Neural cell (in vitro differentiated cells): ENCODE data around the gene EML5. TPM values are rescaled to one million over a fixed set of nuclear protein-coding genes. Genes with fewer than 3 reads are reported as not detected.

ENCODE experiments used
- H2AFZ ChIP-seq: fragments of 200-600, 300-800 bp; sonication (generic), shearing (Covaris generic); 2 replicates; pipeline ENCODE4 v1.6.0; 2014; ENCODE audit warnings: low read depth, mild to moderate bottlenecking, antibody characterized with exemption, low read length, moderate library complexity
- H3F3A ChIP-seq: fragments of 200-600 bp; shearing (Covaris generic); 2 replicates; pipeline ENCODE4 v1.6.1; 2016; ENCODE audit warnings: mild to moderate bottlenecking, moderate library complexity, mixed read lengths, antibody characterized with exemption, low read length; ENCODE audit not compliant: insufficient read depth, poor library complexity, severe bottlenecking
- H3K27ac ChIP-seq: fragments of 200-600, 300-800 bp; sonication (generic), shearing (Covaris generic); 2 replicates; pipeline ENCODE4 v1.5.1; 2014; ENCODE audit warnings: mild to moderate bottlenecking, low read length, moderate library complexity
- H3K27me3 ChIP-seq: fragments of 300-800, 200-600 bp; sonication (generic), shearing (Covaris generic); 2 replicates; pipeline ENCODE4 v1.6.0; 2014; ENCODE audit warnings: mild to moderate bottlenecking, low read depth, low read length, moderate library complexity; ENCODE audit not compliant: insufficient read depth
- H3K36me3 ChIP-seq: fragments of 300-800, 200-600 bp; sonication (generic), shearing (Covaris generic); 2 replicates; pipeline ENCODE4 v1.5.1; 2014; ENCODE audit warnings: mild to moderate bottlenecking, antibody characterized with exemption, low read length, moderate library complexity; ENCODE audit not compliant: insufficient read depth
- H3K4me2 ChIP-seq: fragments of 300-800, 200-600 bp; sonication (generic), shearing (Covaris generic); 2 replicates; pipeline ENCODE4 v1.6.0; 2014; ENCODE audit warnings: mild to moderate bottlenecking, low read length
- H3K4me3 ChIP-seq: fragments of 300-800, 200-600 bp; sonication (generic), shearing (Covaris generic); 2 replicates; pipeline ENCODE4 v1.5.1; 2014; ENCODE audit warnings: mild to moderate bottlenecking, low read length, moderate library complexity
- H3K79me2 ChIP-seq: fragments of 200-600 bp; shearing (Covaris generic); replicated peaks from 2 replicates; pipeline ENCODE4 v1.6.0; 2014; ENCODE audit warnings: mild to moderate bottlenecking, low read length, moderate library complexity; ENCODE audit not compliant: insufficient read depth
- H3K9ac ChIP-seq: fragments of 300-800, 200-600 bp; sonication (generic), shearing (Covaris generic); 2 replicates; pipeline ENCODE4 v1.6.1; 2016; ENCODE audit warnings: mild to moderate bottlenecking, low read length, mixed read lengths
- H3K9me2 ChIP-seq: fragments of 200-600 bp; shearing (Covaris generic); 2 replicates; pipeline ENCODE4 v1.6.1; 2016; ENCODE audit warnings: mild to moderate bottlenecking, low read length, mixed read lengths; ENCODE audit not compliant: insufficient read depth
- H3K9me3 ChIP-seq: fragments of 200-600, 300-800 bp; sonication (generic), shearing (Covaris generic); 2 replicates; pipeline ENCODE4 v1.6.1; 2016; ENCODE audit warnings: mild to moderate bottlenecking, mixed run types, low read length, moderate library complexity, mixed read lengths
- H4K20me1 ChIP-seq: fragments of 200-600 bp; shearing (Covaris generic); 2 replicates; pipeline ENCODE4 v1.6.1; 2016; ENCODE audit warnings: mild to moderate bottlenecking, mixed run types; ENCODE audit not compliant: insufficient read depth
- EP300 ChIP-seq: fragments of 450-650 bp; conservative IDR thresholded peaks from 2 replicates; pipeline ENCODE4 v1.6.1; 2014; ENCODE audit warnings: antibody characterized with exemption, mild to moderate bottlenecking, moderate library complexity; ENCODE audit not compliant: poor library complexity, severe bottlenecking
- EZH2 ChIP-seq: fragments of 200-600, 300-800 bp; shearing (Covaris generic), sonication (generic); IDR thresholded peaks from 2 replicates; pipeline ENCODE4 v1.6.1; 2014; ENCODE audit warnings: antibody characterized with exemption, low read length, borderline replicate concordance, mild to moderate bottlenecking; ENCODE audit not compliant: insufficient read depth, poor library complexity, severe bottlenecking
- MXI1 ChIP-seq: fragments of 450-650 bp; conservative IDR thresholded peaks from 2 replicates; pipeline ENCODE4 v1.6.1; 2014; ENCODE audit warnings: antibody characterized with exemption, mild to moderate bottlenecking; ENCODE audit not compliant: poor library complexity, severe bottlenecking
- POLR2AphosphoS5 ChIP-seq: IDR thresholded peaks from 2 replicates; pipeline ENCODE4 v1.6.1; 2012
- RAD21 ChIP-seq: fragments of 450-650 bp; conservative IDR thresholded peaks from 2 replicates; pipeline ENCODE4 v1.6.1; 2014; ENCODE audit warnings: antibody characterized with exemption, mild to moderate bottlenecking, moderate library complexity
- SMC3 ChIP-seq: fragments of 450-650 bp; conservative IDR thresholded peaks from 2 replicates; pipeline ENCODE4 v1.6.1; 2014; ENCODE audit warnings: antibody characterized with exemption, mild to moderate bottlenecking, moderate library complexity; ENCODE audit not compliant: poor library complexity
- TAF1 ChIP-seq: IDR thresholded peaks from 2 replicates; pipeline ENCODE4 v1.6.1; 2012; ENCODE audit warnings: low read depth
- polyA plus RNA-seq: library from polyadenylated mRNA; depleted of rRNA; stranded (reverse); fragments of >200 nt; gene quantifications from 2 replicates; pipeline ENCODE4 v1.2.3, GENCODE V29; 2014
- TF ChIP-seq, protein P1 (sequence below): fragments of 450-650 bp; IDR thresholded peaks from 2 replicates; pipeline ENCODE4 v1.5.1; 2014; ENCODE audit warnings: antibody characterized with exemption, mild to moderate bottlenecking, moderate library complexity; ENCODE audit not compliant: poor library complexity, severe bottlenecking
- TF ChIP-seq, protein P2 (sequence below): IDR thresholded peaks from 2 replicates; pipeline ENCODE4 v1.6.1; 2012; ENCODE audit warnings: borderline replicate concordance

Gene EML5
- polyA plus RNA-seq, 1 donor from 2014 or later, result 27.5 TPM

DNA sequence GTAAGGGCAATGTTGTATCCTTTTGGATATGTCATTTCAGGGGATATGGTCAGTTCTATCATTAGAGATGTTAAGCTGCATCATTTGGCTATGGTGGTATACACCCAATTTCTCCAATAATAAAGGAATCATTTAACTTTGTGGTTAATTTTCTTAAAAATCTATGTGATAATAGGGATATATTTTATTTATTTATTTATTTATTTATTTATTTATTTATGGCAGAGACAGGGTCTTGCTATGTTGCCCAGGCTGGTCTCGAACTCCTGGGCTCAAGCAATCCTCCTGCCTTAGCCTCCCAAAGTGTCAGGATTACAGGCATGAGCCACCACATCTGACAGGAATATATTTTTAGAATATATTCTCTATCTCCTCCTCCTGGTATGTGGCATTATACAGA, 85.7 kb downstream of the EML5 start:
- Histone ChIP-seq H3K9ac (no peak overlapping the region), H3K79me2 (no peaks in the 10 kb centered on the region), H4K20me1 (no peaks in the 10 kb centered on the region), H3K9me2 (no peaks in the 10 kb centered on the region), H3K27ac (no peak overlapping the region), H3F3A (peaks cover 2% of the 10 kb centered on the region), H3K36me3 (no peaks in the 10 kb centered on the region), H2AFZ (no peak overlapping the region), H3K9me3 (no peaks in the 10 kb centered on the region), H3K4me3 (no peak overlapping the region), H3K27me3 (no peaks in the 10 kb centered on the region), H3K4me2 (no peak overlapping the region)
- TF ChIP-seq EP300 (no peak), MXI1 (no peak), POLR2AphosphoS5 (no peak), EZH2 (no peak), SMC3 (no peak), RAD21 (no peak)
- TF ChIP-seq, protein P1, sequence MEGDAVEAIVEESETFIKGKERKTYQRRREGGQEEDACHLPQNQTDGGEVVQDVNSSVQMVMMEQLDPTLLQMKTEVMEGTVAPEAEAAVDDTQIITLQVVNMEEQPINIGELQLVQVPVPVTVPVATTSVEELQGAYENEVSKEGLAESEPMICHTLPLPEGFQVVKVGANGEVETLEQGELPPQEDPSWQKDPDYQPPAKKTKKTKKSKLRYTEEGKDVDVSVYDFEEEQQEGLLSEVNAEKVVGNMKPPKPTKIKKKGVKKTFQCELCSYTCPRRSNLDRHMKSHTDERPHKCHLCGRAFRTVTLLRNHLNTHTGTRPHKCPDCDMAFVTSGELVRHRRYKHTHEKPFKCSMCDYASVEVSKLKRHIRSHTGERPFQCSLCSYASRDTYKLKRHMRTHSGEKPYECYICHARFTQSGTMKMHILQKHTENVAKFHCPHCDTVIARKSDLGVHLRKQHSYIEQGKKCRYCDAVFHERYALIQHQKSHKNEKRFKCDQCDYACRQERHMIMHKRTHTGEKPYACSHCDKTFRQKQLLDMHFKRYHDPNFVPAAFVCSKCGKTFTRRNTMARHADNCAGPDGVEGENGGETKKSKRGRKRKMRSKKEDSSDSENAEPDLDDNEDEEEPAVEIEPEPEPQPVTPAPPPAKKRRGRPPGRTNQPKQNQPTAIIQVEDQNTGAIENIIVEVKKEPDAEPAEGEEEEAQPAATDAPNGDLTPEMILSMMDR, result no peak

DNA sequence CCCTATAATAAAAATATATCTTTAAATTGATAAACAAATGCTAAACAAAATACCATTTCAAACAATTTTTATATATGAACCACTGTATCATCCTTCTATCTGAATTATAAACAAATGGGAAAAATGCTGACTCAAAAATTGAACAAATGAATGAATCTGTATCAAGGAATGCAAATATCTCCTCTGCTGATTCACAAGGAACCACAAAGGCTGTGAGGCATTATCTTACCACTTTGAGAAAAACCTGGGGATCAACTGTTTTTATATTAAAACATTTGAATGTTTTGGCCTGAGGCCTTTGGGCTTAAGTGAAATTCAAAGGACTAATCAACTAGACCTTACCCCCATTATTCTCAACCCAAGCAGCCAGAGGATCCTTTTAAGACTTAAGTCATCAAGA, 86.3 kb downstream of the EML5 start:
- peaks cover 2% of the 10 kb centered on the region for H3F3A ChIP-seq
- no peak overlapping the region for H3K9ac ChIP-seq
- no peaks in the 10 kb centered on the region for H3K9me2 ChIP-seq
- H3K27ac ChIP-seq, result no peak overlapping the region
- no peaks in the 10 kb centered on the region for H3K36me3 ChIP-seq
- no peaks in the 10 kb centered on the region for H3K79me2 ChIP-seq
- no peaks in the 10 kb centered on the region for H4K20me1 ChIP-seq
- TF ChIP-seq, protein P1, result no peak
- no peak overlapping the region for H2AFZ ChIP-seq
- no peaks in the 10 kb centered on the region for H3K27me3 ChIP-seq
- H3K9me3 ChIP-seq, result no peaks in the 10 kb centered on the region
- no peak overlapping the region for H3K4me3 ChIP-seq
- H3K4me2 ChIP-seq, result no peak overlapping the region

DNA sequence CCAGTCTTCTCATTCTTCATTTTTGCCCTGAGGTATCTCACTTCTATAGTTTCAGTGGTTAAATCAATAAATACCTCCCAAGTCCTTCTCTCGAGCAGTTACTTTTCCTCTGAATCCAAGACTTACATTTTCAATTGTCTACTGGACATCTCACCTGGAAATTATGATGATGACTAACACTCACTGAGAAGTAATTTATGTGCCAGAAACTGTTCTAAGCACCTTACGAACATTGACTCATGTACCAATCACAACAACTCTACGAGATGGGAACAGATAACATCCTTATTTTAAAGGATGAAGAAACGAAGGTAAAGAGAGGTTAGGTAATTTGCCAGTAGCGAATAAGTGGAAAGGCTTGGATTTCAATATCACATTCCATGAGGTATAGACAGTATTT, 94.1 kb downstream of the EML5 start:
- no peaks in the 10 kb centered on the region for H4K20me1 ChIP-seq

More for the DNA sequence above, 94.1 kb downstream of the EML5 start:
- Histone ChIP-seq H3K4me2 (no peak overlapping the region), H3K9ac (no peak overlapping the region), H3F3A (no peaks in the 10 kb centered on the region), H3K27ac (no peak overlapping the region), H3K9me3 (no peaks in the 10 kb centered on the region), H3K79me2 (no peaks in the 10 kb centered on the region), H3K9me2 (no peaks in the 10 kb centered on the region), H3K27me3 (no peaks in the 10 kb centered on the region), H3K36me3 (no peaks in the 10 kb centered on the region), H3K4me3 (no peak overlapping the region), H2AFZ (no peak overlapping the region)
- TF ChIP-seq EP300 (no peak), POLR2AphosphoS5 (no peak), EZH2 (no peak), TAF1 (no peak), MXI1 (no peak), SMC3 (no peak), RAD21 (no peak)
- TF ChIP-seq, protein P2, sequence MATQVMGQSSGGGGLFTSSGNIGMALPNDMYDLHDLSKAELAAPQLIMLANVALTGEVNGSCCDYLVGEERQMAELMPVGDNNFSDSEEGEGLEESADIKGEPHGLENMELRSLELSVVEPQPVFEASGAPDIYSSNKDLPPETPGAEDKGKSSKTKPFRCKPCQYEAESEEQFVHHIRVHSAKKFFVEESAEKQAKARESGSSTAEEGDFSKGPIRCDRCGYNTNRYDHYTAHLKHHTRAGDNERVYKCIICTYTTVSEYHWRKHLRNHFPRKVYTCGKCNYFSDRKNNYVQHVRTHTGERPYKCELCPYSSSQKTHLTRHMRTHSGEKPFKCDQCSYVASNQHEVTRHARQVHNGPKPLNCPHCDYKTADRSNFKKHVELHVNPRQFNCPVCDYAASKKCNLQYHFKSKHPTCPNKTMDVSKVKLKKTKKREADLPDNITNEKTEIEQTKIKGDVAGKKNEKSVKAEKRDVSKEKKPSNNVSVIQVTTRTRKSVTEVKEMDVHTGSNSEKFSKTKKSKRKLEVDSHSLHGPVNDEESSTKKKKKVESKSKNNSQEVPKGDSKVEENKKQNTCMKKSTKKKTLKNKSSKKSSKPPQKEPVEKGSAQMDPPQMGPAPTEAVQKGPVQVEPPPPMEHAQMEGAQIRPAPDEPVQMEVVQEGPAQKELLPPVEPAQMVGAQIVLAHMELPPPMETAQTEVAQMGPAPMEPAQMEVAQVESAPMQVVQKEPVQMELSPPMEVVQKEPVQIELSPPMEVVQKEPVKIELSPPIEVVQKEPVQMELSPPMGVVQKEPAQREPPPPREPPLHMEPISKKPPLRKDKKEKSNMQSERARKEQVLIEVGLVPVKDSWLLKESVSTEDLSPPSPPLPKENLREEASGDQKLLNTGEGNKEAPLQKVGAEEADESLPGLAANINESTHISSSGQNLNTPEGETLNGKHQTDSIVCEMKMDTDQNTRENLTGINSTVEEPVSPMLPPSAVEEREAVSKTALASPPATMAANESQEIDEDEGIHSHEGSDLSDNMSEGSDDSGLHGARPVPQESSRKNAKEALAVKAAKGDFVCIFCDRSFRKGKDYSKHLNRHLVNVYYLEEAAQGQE, result no peak
- TF ChIP-seq, protein P1, result no peak
